Stimulated activated CD4-positive, alpha-beta T cell treated with anti-CD3 and anti-CD28 coated beads, Interleukin-1b, Interleukin-23, amount 100 ng/mL, for 24 hours (primary cell): ENCODE measurements around the gene STAG1.
"Not testable (repeated sequence)": the region's sequence is repeated elsewhere in the genome, so short reads cannot be mapped to it uniquely, and the experiment has no call there.

Experiments used
- DNase-seq, 4 experiments: peaks; one replicate each; pipeline ENCODE4 v3.0.0-alpha.2; 2020; ENCODE audit warnings: low read depth in 4 of 4, low spot score in 1 of 4

Gene STAG1

GRCh38 chr3:136651581-136651980 is 100.6 kb downstream of the STAG1 start:
- no peak for DNase-seq

GRCh38 chr3:136650461-136650860 is 101.7 kb downstream of the STAG1 start:
- no peak for DNase-seq

GRCh38 chr3:136645915-136646314 is 106.3 kb downstream of the STAG1 start:
- no peak for DNase-seq

DNA sequence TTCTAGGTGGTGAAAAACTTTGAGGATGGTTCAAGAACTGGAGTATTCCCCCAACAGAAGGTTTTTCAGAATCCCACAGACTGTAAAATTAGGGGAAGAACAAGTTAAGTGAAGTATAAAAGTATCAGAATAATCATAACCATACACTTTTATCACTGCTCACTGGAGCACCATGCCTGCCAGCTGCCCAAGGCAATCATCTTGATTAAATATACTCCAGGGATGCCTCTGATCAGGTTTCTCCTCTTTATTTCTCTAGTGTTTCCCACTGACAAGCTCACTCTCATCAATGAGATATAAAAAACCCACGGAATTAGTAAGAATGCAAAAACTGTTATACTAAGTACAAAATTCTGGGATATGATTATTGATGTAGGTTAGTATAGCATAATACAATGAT is 108.0 kb downstream of the STAG1 start:
- no peak for DNase-seq

DNA sequence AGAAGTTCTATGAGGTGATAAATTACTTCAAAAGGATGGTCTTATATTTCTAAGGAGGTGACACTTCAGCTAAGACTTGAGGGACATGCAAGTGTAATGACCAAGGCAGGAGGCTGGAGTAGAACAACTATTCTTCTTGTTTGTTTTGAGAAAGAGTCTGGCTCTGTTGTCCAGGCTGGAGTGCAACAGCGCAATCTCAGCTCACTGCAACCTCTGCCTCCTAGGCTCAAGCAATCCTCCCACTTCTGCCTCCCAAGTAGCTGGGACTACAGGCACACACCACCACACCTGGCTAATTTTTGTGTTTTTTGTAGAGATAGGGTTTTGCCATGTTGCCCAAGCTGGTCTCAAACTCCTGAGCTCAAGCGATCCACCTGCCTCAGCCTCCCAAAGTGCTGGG is 108.8 kb downstream of the STAG1 start:
- not testable (repeated sequence) for DNase-seq

DNA sequence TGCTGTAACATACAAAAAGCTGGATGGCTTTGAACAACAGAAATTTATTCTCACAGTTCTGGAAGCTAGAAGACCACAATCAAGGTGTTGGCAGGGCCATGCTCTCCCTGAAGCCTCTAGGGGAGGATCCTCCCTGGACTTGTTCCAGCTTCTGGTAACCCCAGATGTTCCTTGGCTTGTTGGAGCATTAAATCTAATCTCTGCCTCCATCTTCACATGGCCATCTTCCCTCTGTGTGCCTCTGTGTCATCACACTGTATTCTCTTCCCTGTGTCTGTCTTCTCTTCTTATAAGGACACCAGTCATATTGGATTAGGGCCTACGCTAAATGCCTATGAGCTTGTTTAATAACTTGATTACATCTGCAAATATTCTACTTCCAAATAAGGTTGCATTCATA is 109.5 kb downstream of the STAG1 start:
- DNase-seq, result no peak

DNA sequence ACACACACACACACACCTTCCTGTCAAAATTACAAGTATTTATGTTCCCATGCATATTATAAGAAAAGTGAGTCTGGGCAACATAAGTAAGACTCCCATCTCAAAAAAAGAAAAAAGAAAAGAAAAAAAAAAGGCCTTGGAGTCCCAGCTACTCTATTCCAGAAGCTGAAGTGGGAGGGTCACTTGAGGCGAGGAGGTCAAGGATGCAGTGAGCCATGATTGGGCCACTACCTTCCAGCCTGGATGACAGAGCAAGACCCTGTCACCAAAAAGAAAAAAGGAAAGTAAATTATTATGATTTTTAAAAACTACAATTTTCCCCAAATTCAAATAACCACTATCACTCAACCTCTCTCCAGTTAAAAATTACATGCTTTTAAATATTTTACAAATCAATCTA is 113.1 kb downstream of the STAG1 start:
- no peak for DNase-seq

GRCh38 chr3:136637176-136637575 is 115.0 kb downstream of the STAG1 start:
- no peak for DNase-seq

GRCh38 chr3:136634821-136635220 is 117.4 kb downstream of the STAG1 start:
- DNase-seq, result no peak

GRCh38 chr3:136632625-136633081 is 119.5 kb downstream of the STAG1 start:
- DNase-seq, result no peak

DNA sequence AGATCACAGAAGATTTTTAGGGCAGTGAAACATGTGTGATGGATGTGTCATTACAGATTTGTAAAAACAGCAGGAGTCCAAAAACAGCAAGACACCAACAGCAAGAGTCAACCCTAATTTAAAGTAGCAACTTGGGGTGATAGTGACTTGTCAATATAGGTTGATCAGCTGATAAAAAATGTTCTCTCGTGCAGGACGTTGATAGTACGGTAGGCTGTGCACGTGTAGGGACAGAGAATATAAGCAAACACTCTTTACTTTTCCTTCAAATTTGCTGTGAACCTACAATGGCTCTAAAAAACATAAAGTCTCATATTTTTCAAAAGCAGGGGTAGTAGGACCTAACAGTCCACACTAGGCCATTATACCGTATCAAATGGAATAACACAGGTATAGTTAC is 120.8 kb downstream of the STAG1 start:
- no peak for DNase-seq

GRCh38 chr3:136630915-136631314 is 121.3 kb downstream of the STAG1 start:
- no peak for DNase-seq

DNA sequence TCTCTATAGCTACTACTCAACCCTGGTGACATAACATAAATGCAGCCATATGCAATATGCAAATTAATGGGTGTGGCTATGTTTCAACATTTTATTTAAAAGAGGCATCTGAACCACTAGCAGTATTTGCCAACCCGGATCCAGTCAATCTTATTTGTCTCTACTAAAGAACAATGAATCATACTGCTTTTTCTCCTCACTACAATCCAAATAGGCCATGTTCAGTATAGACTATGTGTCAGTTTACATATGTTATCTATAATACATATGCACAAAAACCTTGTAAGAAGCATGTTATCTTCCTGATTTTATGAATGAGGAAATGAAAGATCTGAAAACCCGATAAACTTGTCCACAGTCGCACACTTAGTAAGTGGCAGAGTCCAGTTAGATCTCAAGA is 125.7 kb downstream of the STAG1 start:
- no peak for DNase-seq

DNA sequence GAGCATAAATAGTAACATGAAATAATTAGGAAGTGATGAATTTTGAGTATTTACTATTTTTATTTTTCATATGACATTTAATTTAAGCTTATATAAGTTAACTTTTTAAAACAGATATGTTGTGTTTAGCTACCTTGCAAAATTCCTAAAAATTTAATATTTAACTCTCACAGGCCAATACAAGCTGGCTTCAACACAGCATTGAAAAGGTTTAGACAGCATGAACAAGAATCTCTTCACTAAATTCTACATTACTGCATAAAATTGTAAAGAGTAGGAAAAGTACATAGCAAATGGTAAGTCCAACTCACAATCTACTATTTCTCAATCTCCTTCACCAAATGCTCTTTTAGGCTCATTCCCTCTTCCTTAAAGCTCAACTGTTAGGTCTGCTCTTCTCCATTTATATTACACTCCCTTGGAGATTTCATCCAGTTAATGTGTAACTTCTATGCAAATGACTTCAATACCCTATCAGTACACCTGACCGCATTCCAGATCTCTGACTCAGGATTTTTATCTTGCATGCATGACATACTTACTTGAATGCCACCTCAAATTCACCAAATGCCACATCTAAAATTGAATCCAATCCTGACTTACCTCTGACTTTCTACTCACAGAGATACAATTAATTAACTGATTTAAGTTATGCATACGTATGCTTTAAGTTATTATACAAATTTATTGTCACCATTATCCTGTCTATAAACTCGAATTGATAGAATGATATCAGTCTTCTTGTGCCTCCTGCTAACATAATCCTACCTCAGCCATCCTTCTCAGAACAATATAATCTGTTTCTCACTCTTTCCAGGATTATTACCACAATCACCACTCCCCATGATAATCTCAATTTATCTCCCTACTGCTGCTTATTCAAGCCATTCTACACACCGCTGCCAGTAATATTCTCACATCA is 127.0 kb downstream of the STAG1 start:
- no peak for DNase-seq

GRCh38 chr3:136624371-136624770 is 127.8 kb downstream of the STAG1 start:
- DNase-seq, result no peak

DNA sequence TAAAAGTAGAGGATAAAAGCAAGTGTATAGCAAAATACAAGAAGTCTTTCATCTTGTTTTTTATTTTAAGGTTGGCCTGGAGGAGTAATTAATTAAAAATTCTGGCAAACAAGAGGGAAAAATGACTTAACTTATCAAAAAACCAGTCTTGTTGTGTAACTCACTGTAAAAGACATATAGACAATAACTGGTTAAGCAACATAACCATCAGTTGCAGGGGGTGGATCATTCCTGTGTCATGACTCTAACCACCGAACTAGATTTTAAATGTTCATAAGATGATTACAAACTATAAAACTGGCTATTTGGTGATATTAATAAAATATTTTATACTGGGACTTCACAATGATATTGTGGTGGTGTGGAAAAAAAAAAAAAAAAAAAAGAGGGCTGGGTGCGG is 130.6 kb downstream of the STAG1 start:
- DNase-seq, result no peak

DNA sequence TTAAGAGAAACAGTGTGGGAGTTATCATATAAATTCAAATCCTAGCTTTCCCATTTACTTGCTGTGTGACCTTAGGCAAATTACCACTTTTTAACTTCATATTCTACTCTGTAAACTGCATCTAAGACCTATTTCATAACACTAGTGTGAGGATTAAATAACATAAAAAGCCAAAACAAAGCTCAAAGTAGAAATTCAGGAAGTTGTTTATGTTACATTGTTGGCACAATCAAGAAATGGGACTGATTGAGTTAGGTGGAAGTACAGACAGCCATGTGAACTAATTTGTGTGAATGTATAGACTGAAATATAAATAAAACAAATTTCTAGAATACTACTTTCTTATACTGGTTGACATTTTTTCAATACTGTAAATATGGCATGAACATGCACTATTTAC is 131.7 kb downstream of the STAG1 start:
- DNase-seq, result no peak

GRCh38 chr3:136617969-136618525 is 134.1 kb downstream of the STAG1 start:
- DNase-seq, result not testable (repeated sequence)

- DNase-seq, result no peak
Observed at GRCh38 chr3:136617198-136617597, 135.0 kb downstream of the STAG1 start.

GRCh38 chr3:136612512-136612911 is 139.7 kb downstream of the STAG1 start:
- DNase-seq, result no peak

DNA sequence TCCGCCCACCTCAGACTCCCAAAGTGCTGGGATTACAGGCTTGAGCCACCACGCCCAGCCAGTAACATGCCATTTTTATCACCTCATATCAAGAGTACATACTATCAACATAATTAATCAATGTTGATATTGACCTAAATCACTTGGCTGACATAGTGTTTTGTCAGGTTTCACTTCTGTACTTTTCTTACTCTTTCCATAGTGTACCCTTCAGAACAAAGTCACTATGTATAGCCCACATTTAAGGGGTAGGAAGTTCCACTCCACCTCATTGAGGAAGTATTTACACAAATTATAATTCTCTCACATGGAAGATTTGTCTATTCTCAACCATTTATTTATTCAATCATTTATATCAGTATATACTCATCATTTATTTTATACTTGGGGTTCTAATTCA is 145.2 kb downstream of the STAG1 start:
- DNase-seq, result no peak

DNA sequence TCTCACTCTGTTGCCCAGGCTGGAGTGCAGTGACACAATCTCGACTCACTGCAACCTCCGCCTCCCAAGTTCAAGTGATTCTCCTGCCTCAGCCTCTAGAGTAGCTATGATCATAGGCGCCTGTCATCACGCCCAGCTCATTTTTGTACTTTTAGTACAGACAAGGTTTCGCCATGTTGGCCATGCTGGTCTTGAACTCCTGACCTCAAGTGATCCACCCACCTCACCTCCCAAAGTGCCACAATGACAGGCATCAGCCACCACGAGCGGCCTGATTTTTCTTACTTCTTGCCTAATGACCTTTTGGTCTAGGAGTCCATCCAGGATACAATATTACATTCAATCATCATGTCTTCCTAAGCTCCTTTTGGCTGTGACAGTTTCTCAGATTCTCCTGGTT is 146.0 kb downstream of the STAG1 start:
- DNase-seq, result not testable (repeated sequence)

- no peak for DNase-seq
Observed at GRCh38 chr3:136604961-136605360, 147.2 kb downstream of the STAG1 start.
